HG02588 (cell line): Measurements from ENCODE around the gene SYTL1.

Experiments used
- ATAC-seq: cut with Tn5 transposase; IDR thresholded peaks from one replicate; pipeline ENCODE4 v1.9.1; 2021; ENCODE audit warnings: mild to moderate bottlenecking, moderate library complexity; ENCODE audit not compliant: unreplicated experiment

SYTL1 gene, protein sequence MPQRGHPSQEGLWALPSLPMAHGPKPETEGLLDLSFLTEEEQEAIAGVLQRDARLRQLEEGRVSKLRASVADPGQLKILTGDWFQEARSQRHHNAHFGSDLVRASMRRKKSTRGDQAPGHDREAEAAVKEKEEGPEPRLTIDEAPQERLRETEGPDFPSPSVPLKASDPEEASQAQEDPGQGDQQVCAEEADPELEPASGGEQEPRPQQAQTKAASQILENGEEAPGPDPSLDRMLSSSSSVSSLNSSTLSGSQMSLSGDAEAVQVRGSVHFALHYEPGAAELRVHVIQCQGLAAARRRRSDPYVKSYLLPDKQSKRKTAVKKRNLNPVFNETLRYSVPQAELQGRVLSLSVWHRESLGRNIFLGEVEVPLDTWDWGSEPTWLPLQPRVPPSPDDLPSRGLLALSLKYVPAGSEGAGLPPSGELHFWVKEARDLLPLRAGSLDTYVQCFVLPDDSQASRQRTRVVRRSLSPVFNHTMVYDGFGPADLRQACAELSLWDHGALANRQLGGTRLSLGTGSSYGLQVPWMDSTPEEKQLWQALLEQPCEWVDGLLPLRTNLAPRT

DNA sequence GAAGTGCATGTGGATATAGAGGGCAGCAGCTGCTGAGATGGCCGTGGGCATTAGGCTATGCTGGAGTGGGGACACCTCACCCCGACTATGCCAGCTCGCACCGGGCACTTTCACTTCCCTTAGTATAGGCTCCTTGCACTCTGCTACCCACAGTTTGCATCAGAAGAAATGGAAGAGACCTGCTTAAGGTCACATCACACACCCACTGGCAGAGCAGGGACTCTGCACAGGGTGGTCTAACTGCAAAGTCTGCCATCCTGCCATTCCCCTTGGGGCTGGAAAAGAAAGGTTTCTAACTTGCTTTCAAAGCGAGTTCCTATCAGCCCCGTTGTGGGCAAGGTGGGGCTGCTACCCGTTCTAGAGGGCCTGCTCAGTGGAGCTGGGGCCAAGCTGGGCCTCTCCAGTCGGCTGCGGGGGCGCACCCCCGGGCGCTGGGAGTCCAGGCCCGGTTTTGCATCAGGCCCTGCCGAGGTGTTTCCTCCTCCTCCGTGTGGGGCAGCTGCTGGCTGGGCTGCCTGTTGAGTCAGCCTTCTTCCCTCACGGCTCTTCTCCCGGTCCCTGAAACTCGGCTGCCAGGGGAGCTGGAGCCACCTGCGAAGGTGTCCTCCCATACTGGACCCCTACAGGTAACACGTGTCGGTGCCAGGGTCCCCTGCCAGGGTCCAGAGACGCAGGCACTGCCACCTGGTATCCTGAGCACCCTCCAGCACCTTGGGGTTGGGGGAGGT lies at the start of gene SYTL1:
SYTL1 (plus strand) TSS at position 498 of the 728 bp plus-strand sequence. CDS start 3,313 bp downstream, outside the sequence.
- ATAC-seq: peak; percentile 45

DNA sequence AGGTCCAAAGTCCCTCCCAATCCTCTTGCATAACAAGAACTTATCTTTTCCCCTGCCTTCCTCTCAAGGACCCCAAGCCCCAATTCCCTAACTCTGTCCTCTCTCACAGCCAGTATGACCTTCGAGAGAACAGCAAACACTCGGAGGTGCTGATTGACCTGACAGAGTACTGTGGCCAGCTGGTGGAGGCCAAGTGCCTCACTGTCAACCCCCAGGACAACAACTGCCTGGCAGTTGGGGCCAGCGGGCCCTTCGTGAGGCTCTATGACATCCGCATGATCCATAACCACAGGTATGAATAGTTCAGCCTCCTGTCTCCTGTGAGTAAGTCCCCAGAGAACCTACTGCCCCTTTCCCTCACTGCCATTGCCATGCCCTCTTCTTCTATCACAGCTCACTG lies 49.7 kb upstream of the SYTL1 start:
- no peak for ATAC-seq

DNA sequence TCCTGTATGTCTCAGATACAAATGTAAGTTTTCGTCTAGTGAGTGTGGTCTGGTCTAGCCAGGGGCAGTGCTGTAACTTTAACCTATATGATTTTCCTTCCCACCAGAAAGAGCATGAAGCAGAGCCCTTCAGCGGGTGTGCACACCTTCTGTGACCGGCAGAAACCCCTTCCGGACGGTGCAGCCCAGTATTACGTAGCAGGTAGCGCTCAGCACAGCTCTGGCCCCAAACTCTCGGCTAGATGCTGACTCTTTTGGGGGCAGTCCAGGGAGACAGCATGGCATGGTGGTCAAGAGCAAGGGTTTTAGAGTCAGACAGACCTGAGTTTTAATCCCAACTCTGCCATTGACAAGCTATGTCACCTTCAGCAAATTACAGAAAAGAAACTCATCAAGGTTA lies 47.9 kb upstream of the SYTL1 start:
- ATAC-seq: no peak

DNA sequence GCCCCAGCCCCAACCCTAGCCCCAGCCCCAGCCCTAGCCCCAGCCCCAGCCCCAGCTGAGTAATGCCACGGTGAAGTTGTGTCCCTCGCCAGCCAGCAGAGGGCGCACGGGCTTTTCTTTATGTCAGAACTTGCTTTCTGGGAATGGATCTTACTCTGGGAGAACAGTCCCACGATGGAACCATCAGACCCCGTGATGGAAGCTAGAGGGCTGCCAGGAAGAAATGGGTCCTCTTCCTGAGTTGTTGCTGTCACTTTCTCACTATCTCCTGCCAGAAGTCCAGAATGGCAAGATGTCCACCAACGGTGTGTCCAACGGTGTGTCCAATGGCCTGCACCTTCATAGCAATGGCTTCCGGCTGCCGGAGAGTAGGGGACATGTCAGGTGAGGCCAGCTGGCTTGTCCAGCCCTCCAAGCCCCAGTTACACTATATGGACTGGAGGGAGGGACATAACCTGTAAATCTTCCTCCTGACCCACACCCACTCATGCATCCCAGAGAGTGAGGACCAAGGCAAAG lies 45.0 kb upstream of the SYTL1 start:
- no peak for ATAC-seq

DNA sequence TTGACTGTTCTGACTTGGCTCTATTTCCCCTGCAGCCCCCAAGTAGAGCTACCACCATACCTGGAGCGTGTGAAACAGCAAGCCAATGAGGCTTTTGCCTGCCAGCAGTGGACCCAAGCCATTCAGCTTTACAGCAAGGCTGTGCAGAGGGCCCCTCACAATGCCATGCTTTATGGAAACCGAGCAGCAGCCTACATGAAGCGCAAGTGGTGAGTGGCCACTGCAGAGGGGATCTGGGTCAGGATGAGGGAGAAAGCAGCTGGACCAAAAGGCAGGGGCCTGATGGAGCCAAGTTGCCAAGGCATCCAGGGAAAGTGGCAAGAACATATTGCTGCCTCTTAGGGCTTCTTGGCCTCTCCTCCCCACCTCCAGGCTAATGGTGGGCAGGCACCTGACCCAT lies 43.9 kb upstream of the SYTL1 start:
- no peak for ATAC-seq

DNA sequence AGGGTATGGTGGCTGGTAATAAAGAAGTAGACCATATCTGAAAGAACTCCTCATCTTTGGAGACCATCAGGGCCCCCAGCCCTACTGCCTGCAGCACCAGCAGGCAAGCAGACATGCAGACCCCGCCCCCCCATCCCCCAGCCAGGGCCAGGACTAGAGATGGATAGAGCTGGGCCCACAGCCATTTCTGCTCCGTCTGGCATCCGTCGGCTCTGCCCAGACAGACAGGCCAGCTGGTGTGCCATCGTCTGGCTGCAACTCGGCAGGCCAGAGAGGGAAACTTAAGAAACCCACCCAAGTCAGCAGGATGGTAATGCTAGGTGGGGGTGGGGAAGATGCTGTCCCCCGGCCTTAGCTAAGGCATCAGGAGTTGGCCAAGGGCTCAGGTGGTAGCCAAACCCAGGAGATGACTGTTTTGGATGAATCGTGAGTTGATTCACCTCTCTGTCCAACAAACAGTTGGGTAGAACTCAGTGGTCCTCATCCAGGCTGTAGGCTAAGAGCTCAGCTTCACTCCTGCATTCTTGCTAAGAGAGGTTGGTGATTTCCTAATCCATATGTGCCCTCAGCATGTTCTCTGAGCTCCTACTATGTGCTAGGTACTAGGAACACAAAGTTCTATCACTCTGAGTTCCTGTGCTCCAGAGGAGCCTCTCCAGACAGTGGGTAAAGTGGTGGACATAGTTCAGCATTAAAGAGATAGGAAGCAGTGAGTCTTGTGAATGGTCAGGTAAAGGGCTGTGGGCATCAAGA lies 43.0 kb upstream of the SYTL1 start:
- no peak for ATAC-seq

DNA sequence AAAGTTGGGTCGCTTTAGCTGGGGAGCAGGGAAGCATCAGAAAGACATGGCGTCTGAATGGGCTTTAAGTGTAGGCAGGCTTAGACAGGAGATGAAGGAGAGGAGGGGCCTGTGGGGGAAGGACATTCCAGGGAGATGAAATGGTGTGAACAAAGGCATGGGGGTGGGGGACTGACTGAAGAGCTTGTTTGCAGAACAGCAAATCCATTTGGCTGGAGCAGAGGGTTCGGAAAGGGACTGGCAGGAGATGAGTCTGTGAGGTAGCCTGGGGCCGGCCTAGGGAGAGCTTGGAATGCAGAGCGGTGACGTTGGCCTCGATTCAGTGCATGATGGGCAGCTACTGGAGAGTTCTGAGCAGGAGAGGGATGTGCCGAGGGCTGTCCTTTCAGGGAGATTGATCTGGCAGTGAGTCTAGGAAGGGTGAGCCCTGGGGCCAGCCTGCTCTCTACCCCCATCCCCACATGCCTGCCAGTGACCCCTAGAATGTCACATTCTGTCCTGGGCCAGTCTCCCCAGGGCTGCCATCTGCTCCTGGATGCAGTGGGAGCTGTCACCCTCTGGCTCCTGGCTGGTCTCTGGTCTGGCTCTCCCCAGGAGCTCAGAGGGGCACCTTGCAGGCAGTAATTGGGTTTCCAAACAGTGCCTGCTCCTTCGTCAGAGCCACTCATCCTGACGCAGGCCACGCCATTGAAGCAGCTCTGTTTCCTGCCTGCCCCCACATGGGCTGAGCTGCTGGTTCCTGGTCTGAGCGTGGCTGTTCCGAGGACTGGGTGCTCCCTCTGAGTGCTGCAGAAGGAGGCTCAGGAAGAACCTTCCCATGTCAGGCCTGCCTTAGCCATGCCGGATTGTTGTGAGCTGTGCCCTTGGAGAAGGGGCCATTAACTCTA lies 42.2 kb upstream of the SYTL1 start:
- ATAC-seq: no peak

DNA sequence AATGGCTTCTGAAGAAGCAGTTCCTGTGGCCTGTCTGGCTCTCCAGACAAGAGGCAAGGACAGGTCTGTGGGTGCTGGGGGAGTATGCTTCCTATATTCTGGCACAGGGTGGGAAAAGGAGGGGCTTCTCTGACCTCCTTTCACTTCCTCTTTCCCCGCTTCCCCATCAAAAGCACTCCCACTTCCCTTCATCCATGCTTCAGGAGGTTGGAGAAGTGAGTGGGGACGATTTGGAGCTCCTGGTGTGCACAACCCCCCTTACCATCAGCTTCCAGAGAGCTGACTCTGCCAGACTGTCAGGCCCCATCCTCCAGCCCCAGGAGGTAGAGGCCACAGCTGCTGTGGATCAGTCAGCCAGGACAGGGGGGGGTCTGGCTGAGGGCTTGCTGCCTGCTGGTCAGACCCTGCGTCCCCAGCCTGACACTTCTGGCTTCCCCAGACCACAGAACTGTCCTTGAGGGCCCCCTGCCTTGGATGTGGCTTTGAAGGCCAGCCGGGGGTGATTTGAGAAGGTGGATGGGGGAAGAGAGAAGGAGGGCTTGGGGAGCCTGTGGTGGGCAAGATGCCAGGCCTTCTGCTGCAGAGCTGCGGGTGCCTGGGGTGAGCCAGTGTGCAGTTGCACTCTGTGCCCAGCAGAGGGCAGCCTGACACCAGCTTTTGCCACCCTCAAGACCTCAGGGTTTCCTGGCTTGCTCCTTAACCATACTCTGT lies 41.3 kb upstream of the SYTL1 start:
- no peak for ATAC-seq

DNA sequence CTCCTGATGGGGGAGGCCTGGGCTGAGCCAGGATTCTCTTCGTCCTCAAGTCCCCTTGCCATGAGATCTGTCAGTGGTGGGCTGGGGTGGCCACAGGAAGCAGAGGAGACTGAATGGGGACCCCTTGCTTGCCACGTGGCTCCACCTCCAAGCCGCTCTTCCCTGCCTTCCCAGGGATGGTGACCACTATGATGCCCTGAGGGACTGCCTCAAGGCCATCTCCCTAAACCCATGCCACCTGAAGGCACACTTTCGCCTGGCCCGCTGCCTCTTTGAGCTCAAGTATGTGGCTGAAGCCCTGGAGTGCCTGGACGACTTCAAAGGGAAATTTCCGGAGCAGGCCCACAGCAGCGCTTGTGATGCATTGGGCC lies 40.8 kb upstream of the SYTL1 start:
- ATAC-seq: no peak

DNA sequence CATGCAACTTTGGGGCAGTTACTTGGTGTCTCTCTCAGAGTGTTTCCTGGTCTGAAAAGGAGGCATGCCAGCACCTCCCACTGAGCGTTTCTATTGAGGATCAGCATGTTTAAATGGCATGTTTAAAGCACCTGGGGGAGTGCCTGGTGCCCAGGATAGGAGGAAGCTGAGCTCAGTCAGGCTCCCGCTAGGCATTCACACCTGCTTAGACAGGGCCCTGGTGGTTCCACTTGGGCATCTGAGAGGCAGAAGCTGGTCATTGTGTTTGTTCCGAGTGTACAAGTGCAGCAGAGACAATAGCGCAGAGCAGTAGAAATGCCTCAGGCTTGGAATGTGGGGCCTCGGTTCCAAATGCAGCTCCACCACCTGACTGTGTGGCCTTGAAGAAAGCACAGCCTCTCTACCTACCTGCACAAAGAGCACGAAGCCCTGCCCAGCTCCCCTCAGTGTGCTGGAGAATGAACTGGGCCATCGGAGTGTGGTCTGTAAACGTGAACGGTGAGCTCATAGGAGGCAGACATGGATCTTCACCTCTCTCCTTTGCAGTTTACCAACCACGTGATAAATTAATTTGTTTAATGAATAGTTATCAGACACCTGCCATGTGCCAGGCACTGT lies 40.1 kb upstream of the SYTL1 start:
- no peak for ATAC-seq

DNA sequence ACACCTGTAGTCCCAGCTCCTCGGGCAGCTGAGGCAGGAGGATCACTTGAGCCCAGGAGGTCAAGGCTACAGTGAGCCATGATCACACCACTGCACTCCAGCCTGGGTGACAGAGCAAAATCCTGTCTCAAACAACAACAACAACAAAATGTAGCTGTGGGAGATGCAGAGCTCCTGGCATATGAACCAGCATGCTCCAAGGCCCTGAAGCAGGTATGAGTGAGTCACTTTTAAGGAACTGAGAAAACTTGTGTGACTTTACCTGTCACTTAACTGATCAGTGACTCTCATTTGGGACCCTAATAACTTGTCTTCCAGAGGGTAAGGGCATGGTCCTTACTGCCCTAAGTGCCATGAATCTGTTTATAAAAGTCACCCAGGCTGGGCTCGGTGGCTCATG lies 39.2 kb upstream of the SYTL1 start:
- ATAC-seq: no peak

DNA sequence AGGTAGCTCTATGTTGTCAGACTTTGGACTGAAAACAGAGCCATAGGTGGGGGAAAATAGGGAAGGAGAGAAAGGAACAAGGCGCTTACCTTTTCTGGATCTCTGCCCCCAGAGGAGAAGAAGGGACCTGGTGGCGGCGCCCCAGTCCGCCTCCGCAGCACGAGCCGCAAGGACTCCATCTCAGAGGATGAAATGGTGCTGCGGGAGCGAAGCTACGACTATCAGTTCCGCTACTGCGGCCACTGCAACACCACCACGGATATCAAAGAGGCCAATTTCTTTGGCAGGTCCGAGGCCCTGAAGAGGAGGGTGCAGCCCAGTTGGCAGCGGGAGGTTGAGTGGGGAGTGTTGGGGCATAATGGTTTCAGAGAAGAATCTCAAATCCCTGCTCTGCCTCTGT lies 38.3 kb upstream of the SYTL1 start:
- no peak for ATAC-seq

DNA sequence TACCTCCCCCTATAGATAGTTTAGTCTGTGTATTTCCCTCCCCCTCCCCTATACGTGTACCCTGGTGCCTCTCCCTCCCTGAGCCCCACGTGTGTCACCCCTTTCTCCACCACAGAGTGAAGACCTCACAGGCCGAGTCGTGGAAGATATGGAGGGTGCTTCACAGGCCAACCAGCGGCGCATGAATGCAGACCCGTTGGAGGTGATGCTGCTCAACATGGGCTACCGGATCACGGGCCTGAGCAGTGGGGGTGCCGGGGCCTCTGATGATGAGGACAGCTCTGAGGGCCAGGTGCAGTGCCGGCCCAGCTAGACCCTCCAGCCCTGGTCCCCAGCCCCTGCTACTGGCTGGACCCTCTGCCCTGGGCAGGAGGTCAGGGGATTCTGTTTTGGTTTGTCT lies 35.8 kb upstream of the SYTL1 start:
- ATAC-seq: no peak

DNA sequence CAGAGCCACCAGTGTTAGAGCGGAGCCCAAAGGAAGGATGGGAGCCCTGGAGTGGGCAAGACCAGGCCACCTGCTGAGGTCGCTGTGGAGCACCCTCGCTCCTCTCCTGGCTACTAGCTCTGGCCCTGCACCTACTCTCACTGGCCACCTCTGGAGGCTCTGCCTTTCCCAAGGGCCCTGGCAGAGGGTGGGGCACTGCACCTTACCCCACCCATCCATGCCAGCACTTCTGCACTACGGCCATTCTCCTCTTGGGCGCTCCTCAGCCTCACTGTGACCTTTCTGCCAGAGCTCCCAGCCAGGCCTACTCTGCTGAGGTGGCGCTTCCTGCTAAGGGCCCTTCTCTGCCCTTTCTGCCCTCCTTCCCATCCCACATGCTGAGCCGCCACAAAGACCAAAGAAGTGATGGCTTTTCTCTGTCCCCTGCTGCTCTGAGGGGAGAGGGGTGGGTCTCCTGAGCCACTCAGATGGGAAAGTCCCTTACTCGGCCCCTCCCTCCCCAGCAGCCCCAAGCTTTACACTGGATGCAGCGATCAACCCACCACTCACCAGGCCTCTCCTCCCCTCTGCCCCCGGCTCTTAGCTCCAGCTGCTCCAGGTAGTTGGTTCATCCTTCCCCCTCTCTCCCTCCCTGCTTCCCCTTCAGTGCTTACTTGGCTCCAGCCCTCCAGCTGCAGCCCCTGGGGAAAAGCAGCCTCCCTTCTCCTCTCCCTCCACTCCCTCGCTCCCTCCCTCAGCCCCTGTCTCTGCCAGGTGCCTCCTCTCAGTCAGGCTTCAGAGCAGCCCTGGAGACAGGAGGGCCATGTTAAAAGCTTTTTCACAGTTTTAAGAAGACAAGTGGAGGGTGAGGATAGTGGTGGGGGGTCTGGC lies 34.7 kb upstream of the SYTL1 start:
- ATAC-seq: no peak

DNA sequence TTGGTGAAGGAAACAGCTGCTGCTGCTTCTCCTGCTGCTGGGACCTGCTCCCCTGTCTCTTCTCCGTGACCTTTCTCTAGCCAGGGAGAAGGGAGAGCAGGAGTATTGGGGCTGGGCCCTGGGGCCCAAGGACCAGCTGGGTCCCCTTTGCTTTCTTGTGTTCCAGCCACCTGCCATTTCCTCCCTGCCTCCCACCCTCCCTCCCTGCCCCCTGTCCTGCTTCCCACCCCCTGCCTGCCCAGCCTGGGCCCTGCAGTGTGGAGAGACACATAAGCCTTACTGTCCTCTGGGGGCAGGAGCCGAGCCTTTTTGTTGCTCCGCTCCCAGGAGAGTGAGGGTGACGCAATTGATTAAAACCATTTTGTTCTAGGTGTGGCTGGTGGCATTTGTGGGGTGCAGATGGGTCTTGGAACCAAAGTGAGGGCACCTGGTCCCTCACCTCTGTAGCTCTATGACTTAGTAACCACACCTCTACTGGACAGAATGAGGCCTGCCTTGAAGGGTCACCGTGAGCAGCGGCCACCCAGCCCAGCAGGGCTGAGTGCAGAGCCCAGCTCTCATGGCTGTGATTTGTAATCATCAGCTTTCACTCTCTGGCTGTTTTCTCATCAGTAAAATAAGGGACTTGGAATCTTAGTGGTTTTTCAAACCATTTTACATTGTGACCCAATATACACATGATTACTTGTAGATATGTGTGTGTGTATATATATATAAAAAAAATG lies 33.8 kb upstream of the SYTL1 start:
- no peak for ATAC-seq

DNA sequence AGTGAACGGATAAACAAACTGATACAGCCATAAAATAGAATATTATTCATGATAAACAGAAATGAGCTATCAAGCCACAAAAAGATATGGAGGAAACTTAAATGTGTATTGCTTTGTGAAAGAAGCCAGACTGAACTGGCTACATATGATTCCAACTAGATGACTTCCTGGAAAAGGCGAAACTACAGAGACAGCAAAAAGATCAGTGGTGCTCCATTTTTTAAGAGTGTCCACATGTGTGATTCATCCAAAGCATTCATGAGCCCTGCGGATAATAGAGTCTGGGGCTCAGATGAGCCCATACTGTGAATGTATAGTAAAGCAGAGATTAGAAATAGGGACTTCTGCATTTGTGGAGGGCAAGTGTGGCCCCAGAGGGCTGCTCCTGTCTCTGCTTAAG lies 27.7 kb upstream of the SYTL1 start:
- no peak for ATAC-seq

DNA sequence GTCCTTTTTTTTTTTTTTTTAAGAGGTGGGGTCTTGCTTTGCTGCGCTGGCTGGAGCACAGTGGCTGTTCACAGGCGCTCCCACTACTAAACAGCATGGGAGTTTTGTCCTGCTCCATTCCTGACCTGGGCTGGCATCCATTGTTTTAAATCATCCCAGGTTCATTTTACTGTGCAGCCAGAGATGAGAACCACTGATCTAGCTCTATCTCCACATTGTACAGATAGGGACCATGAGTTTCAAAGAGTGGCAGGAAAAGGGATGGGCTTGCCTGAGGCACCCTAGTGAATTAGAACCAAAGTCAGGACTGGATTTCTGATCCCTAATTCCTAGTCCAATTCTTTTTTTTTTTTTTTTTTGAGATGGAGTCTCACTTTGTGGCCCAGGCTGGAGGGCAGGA lies 27.1 kb upstream of the SYTL1 start:
- ATAC-seq: no peak

DNA sequence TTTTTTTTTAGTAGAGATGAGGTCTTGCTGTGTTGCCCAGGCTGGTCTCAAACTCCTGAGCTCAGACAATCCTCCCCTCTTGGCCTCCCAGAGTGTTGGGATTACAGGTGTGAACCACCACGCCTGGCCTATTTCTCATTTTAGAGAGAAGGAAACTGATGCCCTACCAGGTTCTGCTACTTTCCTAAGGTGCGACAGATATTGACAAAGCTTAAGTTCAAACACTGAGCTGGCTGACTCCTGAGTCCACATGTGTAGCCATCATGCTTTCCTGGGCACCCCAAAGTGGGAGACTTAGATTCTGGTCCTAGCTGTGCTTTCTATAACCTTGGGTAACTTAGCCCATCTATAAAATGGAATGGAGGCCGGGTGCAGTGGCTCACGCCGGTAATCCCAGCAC lies 25.0 kb upstream of the SYTL1 start:
- ATAC-seq: no peak
